ENCODE data around the gene GRAMD1A.
A peak's percentile ranks its signal among the peaks of the same experiment; 100 is the strongest.
"Not testable (repeated sequence)": the region's sequence is repeated elsewhere in the genome, so short reads cannot be mapped to it uniquely, and the experiment has no call there.

GRAMD1A gene

DNA sequence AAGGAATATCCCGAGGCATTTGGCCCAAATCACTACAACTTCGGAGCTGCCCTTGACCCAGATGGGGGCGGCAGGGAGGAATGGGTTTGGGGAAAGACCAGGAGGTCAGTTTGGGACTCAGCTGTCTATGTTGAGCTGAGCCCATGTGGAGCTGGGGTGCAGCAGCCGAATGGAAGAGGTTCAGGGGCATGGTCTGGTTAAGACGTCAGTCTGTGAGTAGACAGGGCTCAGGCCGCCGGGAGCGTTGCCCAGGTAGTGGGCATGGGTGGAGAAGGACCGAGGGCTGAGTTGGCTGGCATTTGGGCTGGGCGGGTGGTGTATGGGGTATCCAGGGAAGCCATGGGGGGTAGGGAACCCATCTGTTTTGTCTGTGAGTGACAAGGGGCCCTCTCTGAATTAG is 20.9 kb downstream of the GRAMD1A start:
- no peak for DNase-seq (ENCODE audit: low read depth)

DNA sequence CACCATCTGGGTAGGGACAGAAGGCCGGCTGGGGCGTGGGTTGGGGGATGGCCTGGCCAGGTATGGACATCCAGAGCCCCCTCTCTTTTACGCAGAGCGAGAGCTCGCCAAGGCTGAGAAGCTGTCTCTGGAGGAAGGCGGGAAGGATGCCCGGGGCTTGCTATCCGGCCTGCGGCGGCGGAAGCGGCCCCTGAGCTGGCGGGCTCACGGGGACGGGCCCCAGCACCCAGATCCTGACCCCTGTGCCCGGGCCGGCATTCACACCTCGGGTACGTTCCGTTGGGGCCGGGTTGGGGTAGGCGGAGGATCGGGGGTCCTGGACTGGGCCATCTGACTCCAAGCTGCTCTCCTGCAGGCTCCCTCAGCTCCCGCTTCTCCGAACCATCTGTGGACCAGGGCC is 21.5 kb downstream of the GRAMD1A start:
- no peak for DNase-seq (ENCODE audit: low read depth)

DNA sequence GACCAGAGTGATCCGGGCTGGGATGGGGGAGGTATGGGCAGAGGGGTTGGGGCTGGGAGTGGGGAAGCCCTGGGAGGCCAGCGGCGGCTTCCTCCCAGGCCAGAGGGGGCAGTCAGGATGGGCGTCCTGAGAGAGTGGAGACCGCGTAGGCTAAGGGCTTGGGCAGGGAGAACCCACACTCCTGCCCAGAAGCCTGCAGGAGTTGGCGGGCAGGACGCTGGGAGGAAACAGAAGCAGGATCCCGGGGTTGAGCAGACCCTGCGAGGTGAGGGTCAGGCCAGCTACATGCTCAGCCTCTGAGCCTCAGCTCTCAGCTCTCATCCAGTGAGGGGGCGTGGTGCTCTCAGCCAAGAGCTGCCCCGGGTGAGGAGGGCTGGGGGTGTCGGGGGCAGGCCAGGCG is 22.3 kb downstream of the GRAMD1A start:
- DNase-seq (ENCODE audit: low read depth): no peak

DNA sequence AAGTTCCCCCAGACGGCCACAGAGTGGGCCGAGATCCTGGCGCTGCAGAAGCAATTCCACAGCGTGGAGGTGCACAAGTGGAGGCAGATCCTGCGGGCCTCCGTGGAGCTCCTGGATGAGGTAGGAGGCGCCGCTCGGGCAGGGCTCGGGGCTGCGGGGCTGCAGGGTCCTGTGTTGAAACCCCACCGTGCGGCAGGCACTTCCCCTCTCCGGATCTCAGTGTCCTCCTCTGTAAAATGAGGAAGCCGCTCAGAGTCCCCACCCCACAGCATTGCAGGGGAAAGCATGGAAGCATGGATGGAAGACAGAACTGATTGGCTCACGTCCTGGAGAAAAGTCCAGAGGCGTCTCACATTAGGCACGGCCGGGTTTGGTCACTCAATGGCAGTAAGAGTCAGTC is 23.3 kb downstream of the GRAMD1A start:
- no peak for DNase-seq (ENCODE audit: low read depth)

DNA sequence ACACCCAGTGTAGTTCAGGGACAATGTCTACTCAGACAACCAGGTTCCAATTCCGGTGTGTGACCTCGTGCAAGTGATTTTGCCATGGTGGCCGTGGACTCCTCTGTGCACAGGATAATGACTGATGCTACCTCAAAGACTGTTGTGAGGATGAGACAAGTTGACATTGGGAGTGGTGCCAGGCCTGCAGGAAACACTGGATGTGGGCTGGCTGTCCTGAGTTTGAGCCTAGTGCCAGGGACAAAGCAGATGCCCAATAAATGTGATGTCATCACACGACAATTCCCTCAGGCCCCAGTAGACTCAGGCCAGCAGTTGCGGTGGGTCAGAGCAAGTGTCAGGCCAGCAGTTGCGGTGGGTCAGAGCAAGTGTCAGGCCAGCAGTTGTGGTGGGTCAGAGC is 24.0 kb downstream of the GRAMD1A start:
- no peak for DNase-seq (ENCODE audit: low read depth)

DNA sequence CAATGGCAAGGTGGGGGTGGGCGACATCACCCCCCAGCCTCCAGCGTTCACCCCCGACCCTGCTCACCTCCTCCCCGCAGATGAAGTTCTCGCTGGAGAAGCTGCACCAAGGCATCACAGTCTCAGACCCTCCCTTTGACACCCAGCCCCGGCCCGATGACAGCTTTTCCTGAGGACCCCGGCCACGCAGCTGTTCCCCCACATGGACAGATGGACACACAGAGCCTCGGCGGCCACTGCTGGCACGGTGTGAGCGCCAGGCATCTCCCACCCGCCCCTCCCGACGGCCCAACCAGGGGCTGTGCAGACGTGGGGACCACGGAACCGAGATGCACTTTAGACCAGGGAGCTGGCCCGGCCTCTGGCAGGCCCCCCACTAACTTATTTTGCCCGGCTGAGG is 25.8 kb downstream of the GRAMD1A start:
- no peak for DNase-seq (ENCODE audit: low read depth)

DNA sequence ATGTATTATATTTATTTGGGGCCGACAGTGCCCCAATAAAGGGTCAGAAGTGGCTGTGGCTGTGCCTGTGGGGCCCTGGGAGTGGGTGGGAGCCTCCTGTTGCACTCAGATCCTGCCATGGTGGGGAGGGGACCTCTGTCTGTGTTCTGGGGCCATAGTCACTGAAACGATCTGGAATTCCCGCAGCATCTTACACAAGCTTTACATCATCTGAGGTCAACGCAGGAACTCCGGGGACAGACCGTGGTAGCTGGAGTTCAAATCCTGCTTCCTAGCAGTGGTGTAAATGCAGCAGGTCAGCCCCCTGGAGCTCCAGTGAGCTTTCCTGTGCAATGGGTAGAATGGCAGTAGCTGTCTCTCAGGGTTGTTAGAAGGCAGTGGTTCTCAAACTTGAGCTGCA is 26.3 kb downstream of the GRAMD1A start:
- DNase-seq (ENCODE audit: low read depth): no peak

DNA sequence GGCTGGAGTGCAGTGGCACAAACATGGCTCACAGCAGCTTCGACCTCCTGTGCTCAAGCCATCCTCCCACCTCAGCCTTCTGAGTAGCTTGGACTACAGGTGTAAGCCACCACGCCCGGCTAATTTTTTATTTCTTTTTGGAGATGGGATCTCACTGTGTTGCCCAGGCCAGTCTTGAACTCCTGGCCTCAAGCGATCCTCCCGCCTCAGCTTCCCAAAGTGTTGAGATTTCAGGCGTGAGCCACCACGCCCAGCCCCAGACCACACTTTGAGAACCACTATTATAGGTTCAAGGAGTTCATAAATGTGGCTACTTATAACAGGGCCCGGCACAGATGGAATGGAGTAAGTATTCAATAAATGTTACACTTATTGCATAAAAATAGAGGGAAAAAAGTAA is 26.9 kb downstream of the GRAMD1A start:
- no peak for DNase-seq (ENCODE audit: low read depth)

DNA sequence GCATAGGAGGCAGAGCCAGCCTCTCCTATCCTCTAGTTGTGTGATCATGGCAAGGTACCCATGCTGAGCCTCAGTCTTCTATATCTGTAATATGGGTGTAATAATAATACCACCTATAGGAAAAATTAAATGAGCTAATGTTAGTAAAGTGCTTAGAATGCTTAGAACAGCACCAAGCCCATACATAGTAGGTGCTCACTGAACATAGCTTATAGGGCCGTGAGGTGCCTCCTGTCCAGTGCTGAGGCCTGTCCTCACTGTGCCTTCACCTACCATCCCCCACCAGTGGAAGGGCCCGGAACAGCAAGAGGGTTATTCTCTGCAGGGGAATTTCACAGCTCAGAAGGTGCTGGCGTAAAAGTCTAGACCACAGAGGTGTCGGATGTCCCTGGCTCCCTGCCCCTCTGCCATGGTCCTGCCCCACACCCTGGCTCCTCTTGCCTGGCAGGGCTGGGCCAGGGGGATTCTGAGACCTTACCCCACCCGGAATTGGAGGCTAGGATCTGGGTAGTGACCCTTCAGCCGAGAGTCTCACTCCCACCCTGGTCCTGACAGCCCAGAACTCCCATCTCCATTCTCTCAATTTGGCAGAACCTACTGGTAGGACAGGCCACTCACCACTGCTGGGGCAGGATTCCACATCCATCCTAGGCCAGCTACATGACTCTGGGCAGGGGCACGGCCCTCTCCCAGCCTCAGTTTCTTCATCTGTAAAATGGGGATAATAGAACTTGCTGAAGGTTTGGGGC is 27.9 kb downstream of the GRAMD1A start:
- peak; percentile 76 for DNase-seq (ENCODE audit: low read depth)

DNA sequence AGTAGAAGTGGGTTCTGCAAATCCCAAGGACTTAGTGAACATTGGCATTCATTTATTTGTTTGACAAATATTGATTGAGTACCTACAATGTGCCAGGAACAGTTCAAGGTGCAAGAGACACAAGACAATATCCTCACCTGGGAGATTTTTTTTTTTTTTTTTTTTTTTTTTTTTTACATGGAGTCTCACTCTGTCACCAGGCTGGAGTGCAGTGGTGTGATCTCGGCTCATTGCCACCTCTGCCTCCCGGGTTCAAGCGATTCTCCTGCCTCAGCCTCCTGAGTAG is 28.4 kb downstream of the GRAMD1A start:
- DNase-seq (ENCODE audit: low read depth): not testable (repeated sequence)

DNA sequence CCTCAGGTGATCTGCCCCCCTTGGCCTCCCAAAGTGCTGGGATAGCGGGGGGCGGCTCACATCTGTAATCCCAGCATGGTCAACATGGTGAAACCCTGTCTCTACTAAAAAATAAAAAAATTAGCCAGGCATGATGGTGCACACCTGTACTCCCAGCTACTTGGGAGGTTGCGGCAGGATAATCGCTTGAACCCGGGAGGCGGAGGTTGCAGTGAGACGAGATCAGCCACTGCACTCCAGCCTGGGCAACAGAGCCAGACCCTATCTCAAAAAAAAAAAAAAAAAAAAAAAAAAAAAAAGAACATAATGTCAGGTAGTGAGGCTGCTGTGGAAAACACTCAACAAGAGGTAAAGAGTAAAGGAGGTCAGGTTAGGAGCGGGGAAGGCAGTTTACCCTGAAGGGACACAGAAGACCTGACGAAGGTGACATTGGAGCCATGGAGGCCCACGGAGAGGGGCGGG is 29.2 kb downstream of the GRAMD1A start:
- DNase-seq (ENCODE audit: low read depth): not testable (repeated sequence)

DNA sequence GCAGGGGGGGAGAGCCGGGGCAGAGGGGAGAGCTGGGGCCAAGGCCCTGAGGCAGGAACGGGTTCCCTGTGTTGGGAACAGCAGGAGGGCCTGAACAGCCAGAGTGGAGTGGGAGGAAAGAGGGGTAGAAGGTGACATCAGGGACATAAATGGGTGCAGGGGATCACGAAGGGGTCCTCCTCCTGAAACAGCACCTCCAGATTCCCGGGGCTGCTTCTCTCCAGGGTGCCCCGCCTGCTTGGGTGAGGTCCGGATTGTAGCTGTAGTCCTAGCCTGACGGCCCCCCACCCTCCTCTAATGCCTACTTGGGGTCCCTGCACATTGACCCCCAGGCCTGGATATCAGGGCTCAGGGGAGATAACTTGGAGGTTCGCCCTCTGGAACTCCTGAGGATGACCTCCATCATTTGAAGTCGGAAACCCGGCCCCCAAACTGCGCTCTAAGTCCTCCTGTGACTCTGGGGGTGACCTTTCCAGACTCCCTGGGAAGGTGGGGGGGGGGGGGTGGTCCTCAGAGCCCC is 29.7 kb downstream of the GRAMD1A start:
- DNase-seq (ENCODE audit: low read depth): no peak

DNA sequence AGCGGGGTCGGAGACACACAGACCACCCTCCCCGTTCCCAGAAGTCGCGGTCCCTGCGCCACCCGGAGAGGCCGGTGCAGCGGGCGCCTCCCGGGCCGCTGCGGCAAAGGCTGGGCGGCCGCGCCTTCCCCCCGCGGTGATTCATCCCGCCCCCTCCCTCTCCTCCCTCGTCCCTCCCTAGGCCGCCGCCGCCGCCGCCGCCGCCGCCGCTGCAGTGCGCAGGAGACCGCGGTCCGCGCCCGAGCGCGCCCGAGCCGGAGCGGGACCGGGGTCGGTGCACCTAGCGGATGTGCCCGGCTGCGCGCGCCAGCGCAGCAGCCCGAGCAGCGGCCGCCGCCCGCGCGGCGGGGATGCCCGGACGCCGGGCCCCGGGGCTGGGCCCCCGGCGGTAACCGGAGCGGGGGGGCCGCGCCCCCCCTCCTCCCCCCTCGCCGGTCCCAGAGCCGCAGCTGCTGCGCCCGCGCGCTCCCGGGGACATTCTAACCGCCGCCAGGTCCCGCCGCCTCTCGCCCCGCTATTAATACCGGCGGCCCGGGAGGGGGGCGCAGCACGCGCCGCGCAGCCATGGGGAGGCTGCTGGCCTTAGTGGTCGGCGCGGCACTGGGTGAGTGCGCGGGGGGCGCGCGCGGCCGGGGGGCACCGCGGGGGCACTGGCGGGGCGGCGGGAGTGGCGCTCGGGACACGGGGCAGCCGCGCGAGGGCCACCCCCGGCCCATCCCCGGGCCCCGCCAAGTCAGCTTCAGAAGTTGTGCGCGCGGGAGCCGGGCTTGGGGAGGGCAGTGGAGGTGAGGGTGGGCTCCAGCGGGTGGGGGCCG is 30.3 kb downstream of the GRAMD1A start, which contains the start of gene SCN1B:
Gene SCN1B (plus strand): TSS at position 214 of the 815 bp plus-strand sequence. CDS start 351 bp downstream, at position 565.
- peak; percentile 79 for DNase-seq (ENCODE audit: low read depth)

DNA sequence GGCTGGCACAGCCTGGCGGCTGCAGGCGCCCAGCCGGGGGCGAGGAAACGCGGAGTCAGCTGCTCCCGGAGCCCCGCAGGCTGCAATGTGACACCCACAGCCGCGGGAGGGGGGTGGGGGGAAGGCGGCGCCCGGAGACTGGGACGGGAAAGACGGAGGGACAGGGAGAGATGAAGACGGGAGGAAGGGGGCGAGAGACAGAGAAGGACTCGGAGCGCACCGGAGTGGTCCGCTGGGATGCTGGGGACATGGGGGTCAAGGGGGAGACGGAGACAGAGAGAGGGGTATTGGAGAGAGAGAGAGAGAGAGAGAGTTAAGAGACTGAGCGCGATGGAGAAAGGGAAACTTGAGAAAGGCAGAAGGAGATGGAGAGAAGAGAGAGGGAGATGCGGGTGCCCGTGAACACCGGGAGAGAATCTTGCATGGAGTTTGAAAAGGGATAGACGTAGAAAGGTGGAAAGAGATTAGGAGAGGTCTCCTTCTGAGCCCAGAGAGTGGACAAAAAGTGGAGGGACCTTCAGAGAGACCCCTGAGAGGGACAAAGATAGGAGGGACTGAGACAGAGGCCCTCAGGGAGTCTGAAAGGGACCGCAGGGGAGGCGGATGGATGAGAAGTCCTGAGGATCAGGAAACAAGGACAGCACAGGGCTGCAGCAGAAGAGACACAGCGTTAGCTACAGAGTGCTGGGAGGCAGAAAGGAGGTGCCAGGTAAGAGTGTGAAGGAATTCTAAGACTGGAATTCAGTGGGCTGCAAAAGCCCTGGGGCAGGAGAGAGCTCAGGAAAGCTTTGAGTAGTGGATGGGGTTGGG is 31.2 kb downstream of the GRAMD1A start:
- DNase-seq (ENCODE audit: low read depth): peak; percentile 33

DNA sequence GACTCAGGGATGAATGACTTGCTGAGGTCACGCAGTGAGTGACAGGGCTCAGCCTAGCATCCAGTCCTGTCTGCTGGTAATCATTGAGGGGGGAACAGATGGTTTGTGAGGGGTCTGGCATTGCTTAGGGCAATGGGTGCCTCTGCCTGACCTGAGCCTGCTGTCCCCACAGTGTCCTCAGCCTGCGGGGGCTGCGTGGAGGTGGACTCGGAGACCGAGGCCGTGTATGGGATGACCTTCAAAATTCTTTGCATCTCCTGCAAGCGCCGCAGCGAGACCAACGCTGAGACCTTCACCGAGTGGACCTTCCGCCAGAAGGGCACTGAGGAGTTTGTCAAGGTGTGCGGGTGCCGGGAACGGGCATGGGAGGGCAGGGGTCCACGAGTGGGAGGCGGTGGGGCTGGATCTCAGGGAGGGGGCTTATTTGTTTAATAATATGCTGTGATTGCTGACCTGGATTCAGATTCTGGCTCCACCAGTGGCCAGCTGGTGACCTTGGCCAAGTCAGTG is 32.3 kb downstream of the GRAMD1A start:
- no peak for DNase-seq (ENCODE audit: low read depth)

DNA sequence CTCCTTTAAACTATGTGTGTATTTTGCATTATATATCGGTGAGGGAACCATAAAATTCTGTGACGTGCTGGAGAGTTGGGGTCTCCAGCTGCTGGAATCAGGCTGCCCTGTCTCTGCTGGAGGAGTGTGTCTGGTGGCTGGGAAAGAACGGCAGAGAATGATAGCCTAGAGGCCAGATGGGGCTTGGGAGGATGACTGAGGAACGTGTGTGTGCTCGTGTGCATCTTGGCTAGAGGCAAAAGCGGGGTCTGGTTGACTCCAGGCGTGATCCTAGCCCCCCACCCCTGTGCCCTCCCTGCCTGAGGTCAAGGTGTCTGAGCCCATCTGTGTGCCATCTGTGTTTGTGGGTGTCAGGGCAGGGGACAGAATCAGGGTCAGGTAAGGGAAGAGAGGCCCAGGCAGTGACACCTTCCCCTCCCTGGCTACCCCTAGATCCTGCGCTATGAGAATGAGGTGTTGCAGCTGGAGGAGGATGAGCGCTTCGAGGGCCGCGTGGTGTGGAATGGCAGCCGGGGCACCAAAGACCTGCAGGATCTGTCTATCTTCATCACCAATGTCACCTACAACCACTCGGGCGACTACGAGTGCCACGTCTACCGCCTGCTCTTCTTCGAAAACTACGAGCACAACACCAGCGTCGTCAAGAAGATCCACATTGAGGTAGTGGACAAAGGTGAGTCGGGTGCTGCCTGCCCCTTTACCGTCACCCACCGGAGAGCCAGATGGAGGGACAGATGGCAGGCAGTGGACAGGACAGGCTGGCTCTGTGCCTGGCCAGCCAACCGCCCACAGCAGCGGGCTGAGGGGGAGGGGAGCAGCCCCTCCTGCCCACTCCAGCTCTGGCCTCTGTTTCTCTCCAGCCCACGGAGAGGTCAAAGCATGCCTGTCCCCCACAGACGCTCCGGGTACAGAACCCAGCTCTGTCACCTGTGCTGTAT is 33.2 kb downstream of the GRAMD1A start:
- no peak for DNase-seq (ENCODE audit: low read depth)

DNA sequence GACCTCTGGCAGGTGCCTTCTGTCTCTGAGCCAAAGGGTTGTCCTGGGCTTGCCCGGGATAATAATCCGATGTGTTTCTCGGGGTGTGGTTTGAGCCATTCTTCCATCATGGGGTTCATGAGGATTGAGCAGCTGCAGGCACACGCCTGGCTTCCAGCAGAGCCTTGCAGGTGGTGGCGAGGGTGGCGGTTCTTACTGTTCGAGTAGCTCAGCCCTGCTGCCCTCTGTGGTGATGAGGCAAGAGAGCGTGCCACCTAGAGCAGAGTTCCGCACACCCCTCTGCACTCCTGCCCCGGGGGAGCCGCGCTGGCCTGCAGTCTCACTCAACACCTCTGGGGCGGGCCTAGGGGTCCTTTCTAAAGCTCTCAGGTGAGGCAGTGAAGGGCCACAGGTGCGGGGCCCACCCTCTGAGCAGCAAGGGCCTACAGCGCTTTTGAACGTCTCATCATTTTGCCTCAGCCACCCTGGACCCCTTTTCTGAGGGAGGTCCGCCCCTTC is 33.9 kb downstream of the GRAMD1A start:
- DNase-seq (ENCODE audit: low read depth): no peak

DNA sequence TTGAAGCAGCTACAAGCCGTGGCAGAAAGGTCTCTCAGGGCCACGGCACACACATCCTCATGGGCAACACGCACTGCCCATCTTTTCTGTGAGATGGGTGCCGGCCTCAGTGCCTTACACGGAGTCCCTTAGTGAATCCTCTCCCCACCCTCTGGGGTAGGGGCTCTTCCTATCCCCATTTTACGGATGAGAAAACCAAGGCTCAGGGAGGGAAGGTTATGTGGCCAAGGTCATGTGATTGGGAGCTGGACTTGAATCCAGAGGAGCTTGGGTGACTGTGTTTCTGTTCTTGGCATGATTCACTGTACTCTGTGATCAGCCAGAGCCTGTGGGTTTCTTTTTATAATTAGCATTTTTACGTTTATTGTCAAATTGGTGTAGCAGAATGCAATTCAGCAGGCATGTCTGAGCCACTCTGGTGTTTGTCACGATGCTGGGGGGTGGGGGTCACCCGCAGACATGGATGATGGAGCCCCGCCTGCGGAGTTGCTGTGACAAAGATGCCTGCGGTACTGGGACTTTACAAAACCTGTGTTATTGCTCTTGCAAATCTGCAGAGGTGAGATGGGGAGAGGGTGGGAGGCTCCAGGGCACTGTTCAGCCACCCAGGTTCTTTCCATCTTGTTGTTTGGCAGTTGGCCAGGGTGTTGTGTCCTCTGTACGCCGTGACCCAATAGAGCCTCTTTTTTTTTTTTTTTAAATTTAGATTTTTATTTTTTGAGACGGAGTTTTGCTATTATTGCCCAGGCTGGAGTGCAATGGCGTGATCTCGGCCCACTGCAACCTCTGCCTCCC is 34.7 kb downstream of the GRAMD1A start:
- DNase-seq (ENCODE audit: low read depth): no peak

DNA sequence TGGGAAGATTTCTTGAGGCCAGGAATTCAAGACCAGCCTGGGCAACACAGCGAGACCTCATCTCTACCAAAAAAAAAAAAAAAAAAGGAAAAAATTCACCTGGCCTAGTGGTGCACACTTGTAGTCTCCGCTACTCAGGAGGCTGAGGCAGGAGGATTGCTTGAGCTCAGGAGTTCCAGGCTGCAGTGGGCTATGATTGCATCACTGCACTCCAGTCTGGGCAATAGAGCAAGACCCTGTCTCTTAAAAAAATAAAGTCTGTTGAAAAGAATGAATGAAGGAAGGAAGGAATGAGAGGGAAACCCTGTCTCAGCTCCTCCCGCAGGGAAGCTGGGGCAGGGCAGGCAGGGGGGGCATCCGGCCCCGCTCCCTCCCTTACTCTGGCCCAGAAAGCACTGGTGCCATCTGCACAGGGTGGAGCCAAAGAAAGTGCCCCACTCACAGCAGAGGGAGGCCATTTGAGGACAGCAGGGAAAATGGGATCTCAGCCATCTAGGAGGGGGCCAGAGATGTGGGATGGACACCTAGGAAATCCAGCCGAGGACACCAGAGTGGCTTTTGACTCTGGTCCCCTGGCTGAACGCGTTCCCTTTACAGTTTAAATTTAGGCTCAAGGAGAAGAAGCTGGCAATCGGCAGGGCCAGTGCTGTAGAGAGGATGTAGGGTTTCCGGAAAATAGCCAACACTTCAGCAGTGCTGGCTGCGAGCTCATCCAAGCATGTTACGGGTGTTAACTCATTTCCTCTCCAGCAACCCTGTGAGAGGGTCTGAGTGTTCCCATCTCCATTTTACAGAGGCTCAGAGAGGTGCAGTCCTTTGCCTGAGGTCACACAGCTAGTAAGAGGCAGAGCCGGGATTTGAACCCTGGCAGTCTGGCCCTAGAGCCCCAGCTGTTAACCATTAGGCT is 37.8 kb downstream of the GRAMD1A start:
- DNase-seq (ENCODE audit: low read depth): no peak
